ENCODE results near the gene PIEZO2. TPM values are rescaled to one million over a fixed set of nuclear protein-coding genes. Genes with fewer than 3 reads are reported as not detected.

The PIEZO2 gene
- polyA plus RNA-seq, 1 donor from 2014 or later, result 0.30 TPM

DNA sequence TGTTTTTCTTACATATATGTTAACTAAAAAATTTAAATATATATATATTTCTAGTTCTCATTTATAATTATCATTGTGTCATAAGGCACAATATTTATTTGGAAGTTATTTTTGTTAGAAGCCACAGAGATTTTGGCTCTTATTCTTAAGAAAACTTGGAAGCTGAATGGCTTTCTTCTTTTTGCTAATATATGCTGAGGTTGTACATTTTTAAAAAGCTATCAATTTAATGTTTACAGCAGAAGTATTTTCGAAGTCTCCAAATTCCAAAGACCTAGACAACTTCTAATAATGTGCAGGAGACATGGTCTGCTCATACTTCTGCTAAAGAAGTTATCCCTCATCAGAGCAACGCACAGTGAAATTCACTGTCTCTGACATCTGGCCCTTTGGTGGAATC, 3.7 kb upstream of the PIEZO2 start:
- Histone ChIP-seq H4K20me1 (ENCODE audit: insufficient read depth) (no peaks in the 10 kb centered on the region), H3K9me2 (ENCODE audit: insufficient read depth, low read length) (no peaks in the 10 kb centered on the region), H3K27ac (ENCODE audit: low read length) (no peak overlapping the region), H3K4me3 (ENCODE audit: low read length) (no peak overlapping the region), H2AFZ (ENCODE audit: low read depth, low read length) (no peak overlapping the region), H3F3A (ENCODE audit: insufficient read depth, low read length, poor library complexity, severe bottlenecking) (no peaks in the 10 kb centered on the region), H3K36me3 (ENCODE audit: insufficient read depth, low read length) (no peaks in the 10 kb centered on the region), H3K9me3 (ENCODE audit: low read length) (no peaks in the 10 kb centered on the region), H3K9ac (ENCODE audit: low read length) (no peak overlapping the region), H3K27me3 (ENCODE audit: insufficient read depth, low read depth, low read length) (peaks cover 34% of the 10 kb centered on the region), H3K4me2 (ENCODE audit: low read length) (no peak overlapping the region), H3K79me2 (replicated peaks; ENCODE audit: insufficient read depth, low read length) (no peaks in the 10 kb centered on the region)
- TF ChIP-seq SMC3 (conservative IDR thresholded peaks at IDR 0.05; ENCODE audit: poor library complexity) (no peak), POLR2AphosphoS5 (IDR thresholded peaks at IDR 0.05) (no peak), MXI1 (conservative IDR thresholded peaks at IDR 0.05; ENCODE audit: poor library complexity, severe bottlenecking) (no peak), RAD21 (conservative IDR thresholded peaks at IDR 0.05) (no peak), EP300 (conservative IDR thresholded peaks at IDR 0.05; ENCODE audit: poor library complexity, severe bottlenecking) (no peak), EZH2 (IDR thresholded peaks at IDR 0.05; ENCODE audit: borderline replicate concordance, insufficient read depth, low read length, poor library complexity, severe bottlenecking) (no peak), TAF1 (IDR thresholded peaks at IDR 0.05; ENCODE audit: low read depth) (no peak)
- TF ChIP-seq, protein P1, sequence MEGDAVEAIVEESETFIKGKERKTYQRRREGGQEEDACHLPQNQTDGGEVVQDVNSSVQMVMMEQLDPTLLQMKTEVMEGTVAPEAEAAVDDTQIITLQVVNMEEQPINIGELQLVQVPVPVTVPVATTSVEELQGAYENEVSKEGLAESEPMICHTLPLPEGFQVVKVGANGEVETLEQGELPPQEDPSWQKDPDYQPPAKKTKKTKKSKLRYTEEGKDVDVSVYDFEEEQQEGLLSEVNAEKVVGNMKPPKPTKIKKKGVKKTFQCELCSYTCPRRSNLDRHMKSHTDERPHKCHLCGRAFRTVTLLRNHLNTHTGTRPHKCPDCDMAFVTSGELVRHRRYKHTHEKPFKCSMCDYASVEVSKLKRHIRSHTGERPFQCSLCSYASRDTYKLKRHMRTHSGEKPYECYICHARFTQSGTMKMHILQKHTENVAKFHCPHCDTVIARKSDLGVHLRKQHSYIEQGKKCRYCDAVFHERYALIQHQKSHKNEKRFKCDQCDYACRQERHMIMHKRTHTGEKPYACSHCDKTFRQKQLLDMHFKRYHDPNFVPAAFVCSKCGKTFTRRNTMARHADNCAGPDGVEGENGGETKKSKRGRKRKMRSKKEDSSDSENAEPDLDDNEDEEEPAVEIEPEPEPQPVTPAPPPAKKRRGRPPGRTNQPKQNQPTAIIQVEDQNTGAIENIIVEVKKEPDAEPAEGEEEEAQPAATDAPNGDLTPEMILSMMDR (IDR thresholded peaks at IDR 0.05; ENCODE audit: poor library complexity, severe bottlenecking), result no peak
- TF ChIP-seq, protein P2, sequence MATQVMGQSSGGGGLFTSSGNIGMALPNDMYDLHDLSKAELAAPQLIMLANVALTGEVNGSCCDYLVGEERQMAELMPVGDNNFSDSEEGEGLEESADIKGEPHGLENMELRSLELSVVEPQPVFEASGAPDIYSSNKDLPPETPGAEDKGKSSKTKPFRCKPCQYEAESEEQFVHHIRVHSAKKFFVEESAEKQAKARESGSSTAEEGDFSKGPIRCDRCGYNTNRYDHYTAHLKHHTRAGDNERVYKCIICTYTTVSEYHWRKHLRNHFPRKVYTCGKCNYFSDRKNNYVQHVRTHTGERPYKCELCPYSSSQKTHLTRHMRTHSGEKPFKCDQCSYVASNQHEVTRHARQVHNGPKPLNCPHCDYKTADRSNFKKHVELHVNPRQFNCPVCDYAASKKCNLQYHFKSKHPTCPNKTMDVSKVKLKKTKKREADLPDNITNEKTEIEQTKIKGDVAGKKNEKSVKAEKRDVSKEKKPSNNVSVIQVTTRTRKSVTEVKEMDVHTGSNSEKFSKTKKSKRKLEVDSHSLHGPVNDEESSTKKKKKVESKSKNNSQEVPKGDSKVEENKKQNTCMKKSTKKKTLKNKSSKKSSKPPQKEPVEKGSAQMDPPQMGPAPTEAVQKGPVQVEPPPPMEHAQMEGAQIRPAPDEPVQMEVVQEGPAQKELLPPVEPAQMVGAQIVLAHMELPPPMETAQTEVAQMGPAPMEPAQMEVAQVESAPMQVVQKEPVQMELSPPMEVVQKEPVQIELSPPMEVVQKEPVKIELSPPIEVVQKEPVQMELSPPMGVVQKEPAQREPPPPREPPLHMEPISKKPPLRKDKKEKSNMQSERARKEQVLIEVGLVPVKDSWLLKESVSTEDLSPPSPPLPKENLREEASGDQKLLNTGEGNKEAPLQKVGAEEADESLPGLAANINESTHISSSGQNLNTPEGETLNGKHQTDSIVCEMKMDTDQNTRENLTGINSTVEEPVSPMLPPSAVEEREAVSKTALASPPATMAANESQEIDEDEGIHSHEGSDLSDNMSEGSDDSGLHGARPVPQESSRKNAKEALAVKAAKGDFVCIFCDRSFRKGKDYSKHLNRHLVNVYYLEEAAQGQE (IDR thresholded peaks at IDR 0.05; ENCODE audit: borderline replicate concordance), result no peak

DNA sequence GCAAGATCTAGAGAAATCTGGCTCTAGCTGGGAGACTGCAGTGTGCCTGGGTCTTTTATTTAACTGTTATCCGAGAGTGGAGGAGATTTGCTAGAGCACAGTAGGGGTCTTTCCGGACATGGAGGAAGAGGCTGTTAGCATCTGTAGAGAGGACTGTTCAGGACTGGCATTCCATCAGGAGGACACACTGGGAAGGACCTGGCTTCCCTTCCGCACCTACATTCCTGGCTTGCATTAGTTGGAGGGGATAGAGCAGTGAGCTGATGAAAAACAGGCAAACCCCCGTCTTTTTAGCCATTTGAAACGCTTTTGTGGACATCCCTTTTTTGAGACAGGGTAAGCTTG, 874 bp upstream of the PIEZO2 start:
- peaks cover 3% of the 10 kb centered on the region for H3K9me3 ChIP-seq (ENCODE audit: low read length)
- no peak overlapping the region for H3K27ac ChIP-seq (ENCODE audit: low read length)
- TF ChIP-seq MXI1 (conservative IDR thresholded peaks at IDR 0.05; ENCODE audit: poor library complexity, severe bottlenecking) (no peak), EZH2 (IDR thresholded peaks at IDR 0.05; ENCODE audit: borderline replicate concordance, insufficient read depth, low read length, poor library complexity, severe bottlenecking) (no peak), RAD21 (conservative IDR thresholded peaks at IDR 0.05) (no peak), EP300 (conservative IDR thresholded peaks at IDR 0.05; ENCODE audit: poor library complexity, severe bottlenecking) (no peak), TAF1 (IDR thresholded peaks at IDR 0.05; ENCODE audit: low read depth) (no peak), POLR2AphosphoS5 (IDR thresholded peaks at IDR 0.05) (no peak), SMC3 (conservative IDR thresholded peaks at IDR 0.05; ENCODE audit: poor library complexity) (no peak)
- TF ChIP-seq, protein P2 (IDR thresholded peaks at IDR 0.05; ENCODE audit: borderline replicate concordance), result no peak
- TF ChIP-seq, protein P1 (IDR thresholded peaks at IDR 0.05; ENCODE audit: poor library complexity, severe bottlenecking), result no peak
- no peak overlapping the region for H2AFZ ChIP-seq (ENCODE audit: low read depth, low read length)
- no peaks in the 10 kb centered on the region for H3K79me2 ChIP-seq (replicated peaks; ENCODE audit: insufficient read depth, low read length)
- H3K4me2 ChIP-seq (ENCODE audit: low read length), result no peak overlapping the region
- no peak overlapping the region for H3K4me3 ChIP-seq (ENCODE audit: low read length)
- H3K36me3 ChIP-seq (ENCODE audit: insufficient read depth, low read length), result no peaks in the 10 kb centered on the region
- H3K27me3 ChIP-seq (ENCODE audit: insufficient read depth, low read depth, low read length), result peaks cover 60% of the 10 kb centered on the region
- no peak overlapping the region for H3K9ac ChIP-seq (ENCODE audit: low read length)
- H4K20me1 ChIP-seq (ENCODE audit: insufficient read depth), result no peaks in the 10 kb centered on the region
- H3K9me2 ChIP-seq (ENCODE audit: insufficient read depth, low read length), result no peaks in the 10 kb centered on the region
- no peaks in the 10 kb centered on the region for H3F3A ChIP-seq (ENCODE audit: insufficient read depth, low read length, poor library complexity, severe bottlenecking)
